ENCODE measurements around the gene NID2. TPM values are rescaled to one million over a fixed set of nuclear protein-coding genes. Genes with fewer than 3 reads are reported as not detected.

NID2 gene
- total RNA-seq, 1 experiment from 2014 or later = 6.6 TPM

DNA sequence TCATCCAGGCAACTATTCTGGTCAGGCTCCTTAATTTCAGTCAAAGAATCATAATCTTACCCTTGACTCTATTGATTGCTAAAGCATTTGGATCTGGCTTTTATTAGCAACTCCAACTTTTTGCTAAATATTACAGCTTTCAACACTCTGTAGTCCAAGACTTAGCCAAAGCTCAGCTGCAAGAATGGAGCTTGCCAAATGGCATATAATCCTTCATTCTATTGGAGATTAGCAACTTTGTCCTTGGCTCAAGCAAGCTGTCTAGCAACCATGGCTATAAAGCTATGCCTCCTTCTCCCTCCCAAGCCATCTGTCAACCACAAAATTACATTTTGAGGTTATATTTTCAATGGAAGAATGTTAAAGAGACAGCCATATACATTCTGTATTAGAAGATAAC is 23.1 kb upstream of the NID2 start:
- Histone ChIP-seq H3K4ac (ENCODE audit: low read depth, low read length) (no peak overlapping the region), H3K27ac (ENCODE audit: insufficient read length, low read depth, low read length) (no peak overlapping the region), H2BK12ac (ENCODE audit: insufficient read length, low read depth, low read length) (no peak overlapping the region), H2BK5ac (ENCODE audit: insufficient read length, low read length) (no peak overlapping the region), H4K20me1 (ENCODE audit: control insufficient read depth, insufficient read depth, insufficient read length) (no peaks in the 10 kb centered on the region), H3K27me3 (ENCODE audit: insufficient read depth, low read length) (no peaks in the 10 kb centered on the region), H3K79me2 (ENCODE audit: insufficient read depth, low read length) (no peaks in the 10 kb centered on the region), H3K4me2 (ENCODE audit: insufficient read depth, insufficient read length, low read length) (no peak overlapping the region), H3K9ac (ENCODE audit: extremely low read depth, insufficient read length, low read length) (no peak overlapping the region), H3K56ac (ENCODE audit: insufficient read length, low read depth, low read length) (no peak overlapping the region), H4K5ac (ENCODE audit: insufficient read length, low read depth, low read length) (no peak overlapping the region), H3K79me1 (ENCODE audit: insufficient read depth, low read depth, low read length, poor library complexity, severe bottlenecking) (no peaks in the 10 kb centered on the region), H2AK5ac (ENCODE audit: insufficient read length, low read length) (no peak overlapping the region), H3K14ac (ENCODE audit: insufficient read depth, low read length) (no peak overlapping the region), H3T11ph (ENCODE audit: low read length) (no peak overlapping the region), H2AFZ (ENCODE audit: low read length) (no peak overlapping the region), H4K8ac (replicated peaks; ENCODE audit: insufficient read length, low read depth, low read length) (no peak overlapping the region), H3K18ac (ENCODE audit: insufficient read length, low read depth, low read length) (no peak overlapping the region), H2BK120ac (ENCODE audit: low read depth, low read length, poor library complexity, severe bottlenecking) (no peak overlapping the region), H3K4me1 (ENCODE audit: insufficient read depth, low read length) (no peaks in the 10 kb centered on the region), H2BK15ac (ENCODE audit: low read depth, low read length) (no peak overlapping the region), H3K9me3 (ENCODE audit: control insufficient read depth, low read depth, low read length) (no peaks in the 10 kb centered on the region), H3K23ac (ENCODE audit: insufficient read length, low read depth, low read length) (no peak overlapping the region), H4K91ac (ENCODE audit: insufficient read length, low read depth, low read length) (no peak overlapping the region), H2BK20ac (ENCODE audit: low read depth, low read length, poor library complexity, severe bottlenecking) (no peak overlapping the region), H3K23me2 (ENCODE audit: insufficient read length, low read depth, low read length, poor library complexity, severe bottlenecking) (no peaks in the 10 kb centered on the region)
- TF ChIP-seq, protein P1, sequence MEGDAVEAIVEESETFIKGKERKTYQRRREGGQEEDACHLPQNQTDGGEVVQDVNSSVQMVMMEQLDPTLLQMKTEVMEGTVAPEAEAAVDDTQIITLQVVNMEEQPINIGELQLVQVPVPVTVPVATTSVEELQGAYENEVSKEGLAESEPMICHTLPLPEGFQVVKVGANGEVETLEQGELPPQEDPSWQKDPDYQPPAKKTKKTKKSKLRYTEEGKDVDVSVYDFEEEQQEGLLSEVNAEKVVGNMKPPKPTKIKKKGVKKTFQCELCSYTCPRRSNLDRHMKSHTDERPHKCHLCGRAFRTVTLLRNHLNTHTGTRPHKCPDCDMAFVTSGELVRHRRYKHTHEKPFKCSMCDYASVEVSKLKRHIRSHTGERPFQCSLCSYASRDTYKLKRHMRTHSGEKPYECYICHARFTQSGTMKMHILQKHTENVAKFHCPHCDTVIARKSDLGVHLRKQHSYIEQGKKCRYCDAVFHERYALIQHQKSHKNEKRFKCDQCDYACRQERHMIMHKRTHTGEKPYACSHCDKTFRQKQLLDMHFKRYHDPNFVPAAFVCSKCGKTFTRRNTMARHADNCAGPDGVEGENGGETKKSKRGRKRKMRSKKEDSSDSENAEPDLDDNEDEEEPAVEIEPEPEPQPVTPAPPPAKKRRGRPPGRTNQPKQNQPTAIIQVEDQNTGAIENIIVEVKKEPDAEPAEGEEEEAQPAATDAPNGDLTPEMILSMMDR (conservative IDR thresholded peaks at IDR 0.05) = no peak
- Mint-ChIP-seq H3K27ac (no peak overlapping the region), H3K4me3 (no peak overlapping the region), H3K9me3 (no peaks in the 10 kb centered on the region), H3K36me3 (ENCODE audit: insufficient read depth in 1 of 3, low read depth in 3 of 3) (no peaks in the 10 kb centered on the region), H3K4me1 (no peaks in the 10 kb centered on the region), H3K27me3 (ENCODE audit: low read depth) (peaks cover 2% of the 10 kb centered on the region; the same call in 1 of the 2 replicates)
- DNase-seq = no peak

All from H9 (cell line).